Erythroblast (primary cell): ENCODE data around the gene OBSCN.
"Not testable (repeated sequence)": the region's sequence is repeated elsewhere in the genome, so short reads cannot be mapped to it uniquely, and the experiment has no call there.

Experiments
- DNase-seq, 2 experiments: peaks; one replicate each; lab custom pipeline; 2025; lab: John Stamatoyannopoulos, UW
- GATA1 ChIP-seq: IDR thresholded peaks from 2 replicates; pipeline ENCODE4 v1.6.1; 2011; ENCODE audit warnings: low read depth, mild to moderate bottlenecking, control low read depth, low read length, moderate library complexity
- POLR2A ChIP-seq: IDR thresholded peaks from 2 replicates; pipeline ENCODE4 v1.6.1; 2011; ENCODE audit warnings: mild to moderate bottlenecking, low read length

OBSCN gene

DNA sequence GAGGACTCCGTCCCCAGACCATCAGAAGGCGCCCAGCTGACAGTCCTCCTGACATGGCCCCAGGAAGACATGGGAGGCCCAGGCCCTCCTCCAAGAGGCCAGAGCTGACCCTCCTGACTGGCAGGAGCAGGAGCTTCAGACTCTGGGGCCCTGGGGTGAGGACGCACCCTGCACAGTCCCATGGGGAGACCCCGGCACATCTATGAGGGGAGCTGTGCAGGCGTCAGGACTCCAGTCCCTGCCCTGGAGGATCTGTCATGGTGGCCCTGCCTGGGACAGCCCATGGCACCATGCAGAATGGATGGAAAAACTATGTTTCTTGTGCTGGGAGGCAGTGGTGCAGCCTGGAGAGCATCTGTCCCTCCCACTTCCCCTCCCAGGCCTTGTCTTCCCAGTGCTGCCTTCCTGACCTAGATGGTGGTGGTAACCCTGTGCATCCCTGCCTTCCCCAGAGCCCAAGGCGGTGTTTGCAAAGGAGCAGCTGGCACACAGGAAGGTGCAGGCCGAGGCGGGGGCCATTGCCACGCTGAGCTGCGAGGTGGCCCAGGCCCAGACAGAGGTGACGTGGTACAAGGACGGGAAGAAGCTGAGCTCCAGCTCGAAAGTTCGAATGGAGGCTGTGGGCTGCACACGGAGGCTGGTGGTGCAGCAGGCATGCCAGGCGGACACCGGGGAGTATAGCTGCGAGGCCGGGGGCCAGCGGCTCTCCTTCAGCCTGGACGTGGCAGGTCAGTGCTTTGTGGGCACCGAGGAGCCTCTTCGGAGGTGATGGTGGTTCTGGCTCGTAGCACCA, 41.9 kb downstream of the OBSCN start:
- no peak for DNase-seq
- TF ChIP-seq GATA1 (no peak), POLR2A (no peak)

DNA sequence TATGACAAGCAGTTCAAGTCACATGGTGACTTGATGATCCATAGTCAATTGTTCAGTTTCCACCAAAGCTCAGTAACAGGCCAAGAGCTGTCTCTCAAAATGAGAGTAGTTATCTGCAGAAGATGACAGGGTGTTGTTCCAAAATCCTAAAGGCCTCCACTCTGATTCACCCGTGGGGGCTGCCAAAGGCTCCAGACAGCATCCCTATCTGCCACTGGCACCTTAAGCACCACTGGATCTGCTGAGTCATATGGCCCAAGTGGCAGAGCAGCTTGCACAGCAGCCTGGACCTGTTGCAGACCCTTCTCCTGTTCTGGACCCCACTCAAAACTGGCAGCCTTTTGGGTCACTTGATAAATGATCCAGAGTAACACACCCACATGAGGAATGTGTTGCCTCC, 44.6 kb downstream of the OBSCN start:
- DNase-seq, result peak; percentile 49 to 54

DNA sequence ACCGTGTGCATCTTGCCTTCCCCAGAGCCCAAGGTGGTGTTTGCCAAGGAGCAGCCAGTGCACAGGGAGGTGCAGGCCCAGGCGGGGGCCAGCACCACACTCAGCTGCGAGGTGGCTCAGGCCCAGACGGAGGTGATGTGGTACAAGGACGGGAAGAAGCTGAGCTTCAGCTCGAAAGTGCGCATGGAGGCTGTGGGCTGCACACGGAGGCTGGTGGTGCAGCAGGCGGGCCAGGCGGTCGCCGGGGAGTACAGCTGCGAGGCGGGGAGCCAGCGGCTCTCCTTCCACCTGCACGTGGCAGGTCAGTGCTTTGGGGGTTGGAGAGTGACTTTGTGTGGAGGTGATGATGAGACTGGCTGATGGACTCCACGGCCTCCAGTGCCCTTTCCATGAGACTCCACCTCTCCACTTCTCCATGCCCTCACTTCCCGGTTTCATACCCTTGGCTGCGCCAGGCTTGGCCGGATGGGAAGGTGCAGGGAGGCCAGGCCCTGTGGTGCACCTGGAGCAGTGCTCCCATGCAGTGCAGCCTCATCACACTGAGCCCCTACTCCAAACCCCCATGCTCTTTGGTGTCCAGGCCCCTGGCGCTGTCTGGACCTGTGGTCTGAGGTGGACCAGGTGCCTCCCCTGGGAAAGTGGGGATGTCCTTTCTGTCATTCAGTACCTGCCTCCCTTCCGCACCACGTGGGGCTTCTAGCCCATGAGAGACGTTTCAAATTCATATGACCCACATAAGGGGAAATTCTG, 49.0 kb downstream of the OBSCN start:
- TF ChIP-seq POLR2A (no peak), GATA1 (no peak)
- DNase-seq, result no peak

DNA sequence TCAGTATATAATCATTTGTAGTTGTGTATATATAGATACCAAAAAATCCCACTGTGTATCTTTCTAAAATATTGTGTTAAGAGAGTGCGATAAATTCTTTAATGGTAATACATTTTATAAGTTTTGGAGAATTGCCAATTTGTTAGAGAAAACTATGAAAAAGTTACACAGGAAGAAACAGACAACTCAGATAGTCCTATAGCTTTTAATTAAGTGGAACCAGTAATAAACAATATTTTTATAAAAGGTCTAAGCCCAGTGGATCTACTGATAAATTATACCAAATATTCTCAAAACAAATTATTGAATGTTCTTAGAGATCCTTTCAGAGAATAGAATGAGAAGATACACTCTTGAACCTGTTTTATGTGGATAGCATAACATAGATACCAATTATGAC, 50.6 kb downstream of the OBSCN start:
- TF ChIP-seq GATA1, result no peak
- TF ChIP-seq POLR2A, result no peak

DNA sequence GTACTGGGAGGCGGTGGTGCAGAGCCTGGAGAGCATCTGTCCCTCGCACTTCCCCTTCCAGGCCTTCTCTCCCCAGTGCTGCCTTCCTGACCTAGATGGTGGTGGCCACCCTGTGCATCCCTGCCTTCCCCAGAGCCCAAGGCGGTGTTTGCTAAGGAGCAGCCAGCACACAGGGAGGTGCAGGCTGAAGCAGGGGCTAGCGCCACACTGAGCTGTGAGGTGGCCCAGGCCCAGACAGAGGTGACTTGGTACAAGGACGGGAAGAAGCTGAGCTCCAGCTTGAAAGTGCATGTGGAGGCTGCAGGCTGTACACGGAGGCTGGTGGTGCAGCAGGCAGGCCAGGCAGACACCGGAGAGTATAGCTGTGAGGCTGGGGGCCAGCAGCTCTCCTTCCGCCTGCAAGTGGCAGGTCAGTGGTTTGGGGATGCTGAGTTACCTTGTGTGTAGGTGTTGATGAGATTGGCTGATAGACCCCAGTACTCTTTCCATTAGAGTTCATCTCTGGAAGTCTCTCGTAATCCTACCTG, 51.6 kb downstream of the OBSCN start:
- DNase-seq, result no peak
- TF ChIP-seq GATA1 (no peak), POLR2A (no peak)

More for the DNA sequence above, 50.6 kb downstream of the OBSCN start:
- no peak for DNase-seq

DNA sequence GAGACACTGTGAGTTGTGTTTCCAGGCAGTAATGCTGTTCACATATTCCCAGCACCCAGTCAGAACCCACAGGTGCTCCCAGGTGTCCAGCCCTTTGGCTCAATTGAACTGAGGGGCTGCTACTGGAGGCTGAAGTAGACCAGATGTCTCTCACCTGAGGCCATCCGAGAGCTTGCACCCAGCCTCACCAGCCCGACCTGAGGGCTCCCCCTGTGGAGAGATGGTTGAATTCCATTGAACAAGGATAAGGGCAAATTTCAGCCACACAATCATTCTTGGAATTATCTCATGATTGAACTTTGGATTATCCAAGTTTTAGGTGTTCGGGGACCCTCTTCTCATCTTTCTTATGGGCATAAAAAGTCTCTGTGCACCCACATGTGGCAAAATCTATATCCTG, 52.1 kb downstream of the OBSCN start:
- peak in 1 of 2 experiments; percentile 23 for DNase-seq
- TF ChIP-seq GATA1 (no peak), POLR2A (no peak)

DNA sequence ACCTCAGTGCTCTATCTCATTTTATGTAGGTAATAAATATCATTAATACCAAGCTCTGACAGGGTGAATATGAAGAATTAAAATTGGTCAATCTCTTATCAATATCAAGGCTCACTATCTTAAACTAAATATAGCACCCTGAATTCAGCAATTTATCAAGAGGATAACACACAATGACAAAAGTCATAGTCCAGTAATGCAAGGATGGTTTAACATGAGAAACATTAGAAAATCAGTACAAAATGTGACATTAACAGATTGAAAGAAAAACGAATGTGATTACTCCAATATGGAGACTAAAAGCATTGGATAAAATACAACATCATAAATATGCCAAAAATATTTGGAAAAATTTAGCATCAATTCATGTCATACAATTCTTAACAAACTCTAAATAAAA, 53.9 kb downstream of the OBSCN start:
- TF ChIP-seq GATA1, result no peak
- TF ChIP-seq POLR2A, result no peak
- no peak for DNase-seq

DNA sequence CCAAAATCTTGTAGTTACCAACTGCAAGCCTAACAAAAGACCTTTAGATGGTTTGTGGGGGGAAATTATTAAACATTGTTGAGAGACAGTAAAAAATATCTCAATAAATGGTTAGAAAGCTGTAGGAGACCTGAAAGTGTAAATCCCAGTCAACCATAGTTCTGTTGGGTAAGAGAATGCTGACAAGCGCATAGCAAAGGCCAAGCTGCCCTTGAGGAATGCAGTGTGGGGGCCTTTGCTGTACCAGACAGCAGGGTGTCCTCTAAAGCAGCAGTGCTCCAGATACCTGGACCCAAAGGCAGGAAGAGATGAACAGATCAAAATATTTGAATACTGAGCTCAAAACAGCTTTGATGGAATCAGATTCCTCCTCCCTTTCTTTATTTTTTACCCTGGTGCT, 54.6 kb downstream of the OBSCN start:
- TF ChIP-seq POLR2A, result no peak
- no peak for TF ChIP-seq GATA1
- DNase-seq, result no peak

DNA sequence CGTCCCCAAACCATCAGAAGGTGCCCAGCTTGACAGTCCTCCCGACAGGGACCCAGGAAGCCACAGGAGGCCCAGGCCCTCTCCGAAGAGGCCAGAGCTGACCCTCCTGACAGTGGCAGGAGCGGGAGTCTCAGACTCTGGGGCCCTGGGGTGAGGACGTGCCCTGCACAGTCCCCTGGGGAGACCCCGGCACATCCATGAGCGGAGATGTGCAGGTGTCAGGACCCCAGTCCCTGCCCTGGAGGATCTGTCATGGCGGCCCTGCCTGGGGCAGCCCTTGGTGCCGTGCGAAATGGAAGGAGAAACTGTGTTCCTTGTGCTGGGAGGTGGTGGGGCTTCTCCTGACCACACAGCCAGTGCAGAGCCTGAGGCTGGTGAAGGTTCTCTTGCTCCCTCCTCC, 55.8 kb downstream of the OBSCN start:
- DNase-seq, result no peak
- TF ChIP-seq GATA1, result no peak
- TF ChIP-seq POLR2A, result no peak

DNA sequence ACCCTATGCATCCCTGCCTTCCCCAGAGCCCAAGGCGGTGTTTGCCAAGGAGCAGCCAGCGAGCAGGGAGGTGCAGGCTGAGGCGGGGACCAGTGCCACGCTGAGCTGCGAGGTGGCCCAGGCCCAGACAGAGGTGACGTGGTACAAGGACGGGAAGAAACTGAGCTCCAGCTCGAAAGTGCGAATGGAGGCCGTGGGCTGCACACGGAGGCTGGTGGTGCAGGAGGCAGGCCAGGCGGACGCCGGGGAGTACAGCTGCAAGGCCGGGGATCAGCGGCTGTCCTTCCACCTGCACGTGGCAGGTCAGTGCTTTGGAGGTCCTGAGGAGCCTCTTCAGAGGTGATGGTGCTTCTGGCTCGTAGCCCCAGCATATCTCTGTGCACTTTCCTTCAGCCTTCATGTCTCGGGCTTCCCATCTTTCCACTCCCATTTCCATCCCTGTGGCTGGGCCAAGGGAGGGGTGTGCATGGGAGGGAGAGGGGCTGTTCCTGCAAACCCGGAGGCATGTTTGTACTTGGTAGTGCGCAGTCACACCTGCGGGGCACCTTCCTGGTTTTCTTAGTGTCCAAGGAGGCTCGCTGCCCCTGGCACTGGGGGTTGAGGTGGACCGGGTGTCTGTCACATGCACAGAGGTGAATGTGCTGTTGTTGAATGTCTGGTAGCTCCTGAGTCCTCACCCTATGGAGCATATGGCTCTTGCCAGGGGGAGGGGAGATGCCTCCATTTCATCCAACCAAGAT, 56.4 kb downstream of the OBSCN start:
- TF ChIP-seq GATA1 (no peak), POLR2A (no peak)
- DNase-seq, result no peak

DNA sequence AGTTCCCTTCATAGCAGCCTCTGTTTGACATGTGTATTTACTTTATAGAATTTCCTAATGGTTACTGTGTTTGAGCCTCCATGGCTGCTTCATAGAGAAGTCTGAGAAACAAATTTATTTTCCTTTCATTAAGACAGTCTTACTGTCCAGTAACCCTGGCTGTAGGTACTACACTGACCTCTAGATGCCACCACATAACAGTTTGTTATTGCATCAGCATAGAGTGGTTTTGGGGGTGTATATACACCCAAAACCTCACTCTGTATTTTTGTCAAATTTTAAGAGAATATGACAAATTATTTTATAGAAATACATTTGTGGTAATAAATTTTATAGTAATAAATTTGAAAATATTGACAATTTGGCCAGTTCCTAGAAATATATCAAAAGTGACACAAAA, 57.3 kb downstream of the OBSCN start:
- TF ChIP-seq POLR2A (no peak), GATA1 (no peak)
- DNase-seq, result peak; percentile 33 to 38

DNA sequence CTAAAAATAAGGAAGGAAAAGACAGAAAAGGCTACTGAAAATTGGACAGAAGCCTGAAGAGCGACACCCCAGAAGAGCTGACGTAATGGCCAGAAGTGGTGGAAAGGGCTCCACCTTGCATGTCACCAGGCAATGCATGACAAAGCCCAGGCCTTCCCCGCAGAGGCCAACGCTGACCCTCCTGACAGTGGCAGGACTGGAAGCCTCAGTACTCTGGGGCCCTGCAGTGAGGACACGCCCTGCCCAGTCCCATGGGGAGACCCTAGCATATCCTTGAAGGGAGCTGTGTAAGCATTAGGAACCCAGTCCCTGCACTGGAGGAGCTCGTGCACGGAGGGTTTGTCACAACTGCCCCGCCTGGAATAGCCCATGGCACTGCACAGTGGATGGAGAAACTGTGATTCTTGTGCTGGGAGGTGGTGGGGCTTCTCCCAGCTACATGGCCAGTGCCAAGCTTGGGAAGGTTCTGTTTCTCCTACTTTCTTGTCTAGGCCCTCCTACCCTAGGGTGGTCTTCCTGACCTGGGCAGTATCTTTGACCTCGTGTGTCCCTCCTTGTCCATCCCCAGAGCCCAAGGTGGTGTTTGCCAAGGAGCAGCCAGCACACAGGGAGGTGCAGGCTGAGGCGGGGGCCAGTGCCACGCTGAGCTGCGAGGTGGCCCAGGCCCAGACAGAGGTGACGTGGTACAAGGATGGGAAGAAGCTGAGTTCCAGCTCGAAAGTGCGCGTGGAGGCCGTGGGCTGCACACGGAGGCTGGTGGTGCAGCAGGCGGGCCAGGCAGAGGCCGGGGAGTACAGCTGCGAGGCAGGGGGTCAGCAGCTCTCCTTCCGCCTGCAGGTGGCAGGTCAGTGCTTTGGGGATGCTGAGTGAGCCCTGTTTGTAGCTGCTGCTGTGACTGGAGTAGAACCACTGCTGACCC, 60.4 kb downstream of the OBSCN start:
- DNase-seq, result peak in 1 of 2 experiments; percentile 32
- TF ChIP-seq GATA1 (no peak), POLR2A (no peak)

DNA sequence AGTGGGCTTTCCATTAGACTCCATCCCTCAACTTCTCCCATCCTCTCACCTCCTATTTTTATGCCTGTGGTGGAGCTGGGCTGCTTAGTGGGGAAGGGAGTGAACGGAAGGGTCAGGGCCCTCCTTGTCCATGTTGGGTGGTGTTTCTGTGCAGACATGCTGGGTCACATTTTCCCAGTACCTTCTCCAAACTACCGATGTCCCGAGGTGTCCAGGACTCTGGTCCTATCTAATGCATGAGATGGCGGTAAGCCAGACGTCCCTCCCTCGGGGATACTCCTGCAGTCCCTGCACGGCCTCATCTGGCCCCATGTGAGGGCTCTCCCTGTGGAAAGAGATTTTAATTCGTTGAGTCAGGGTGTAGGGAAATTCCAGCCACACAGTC, 61.0 kb downstream of the OBSCN start:
- DNase-seq, result no peak
- TF ChIP-seq POLR2A, result no peak
- TF ChIP-seq GATA1, result no peak

DNA sequence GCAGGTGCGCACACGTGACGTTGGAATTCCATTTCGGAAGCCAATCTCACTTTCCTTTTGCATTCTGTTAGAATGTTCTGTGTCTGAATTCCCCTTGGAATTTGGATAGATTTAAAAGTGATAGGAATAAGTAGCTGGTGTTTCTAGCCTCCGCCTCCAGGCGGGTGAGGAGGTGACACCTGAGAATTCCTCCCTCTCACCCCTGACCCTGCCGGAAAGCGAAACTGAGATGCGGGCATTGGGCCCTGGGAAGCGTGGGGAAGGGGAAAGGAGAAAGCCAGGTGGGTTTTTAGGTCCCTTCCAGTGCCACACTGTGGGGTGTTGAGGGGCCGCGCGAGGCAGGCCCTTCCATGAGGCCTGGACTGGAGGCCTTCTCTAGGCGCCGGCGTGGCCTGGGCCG, 61.6 kb downstream of the OBSCN start:
- not testable (repeated sequence) for DNase-seq
